Activated CD4-positive, CD25-positive, alpha-beta regulatory T cell treated with anti-CD3 and anti-CD28 coated beads, Interleukin-2, amount 50 U/mL, for 16 hours (primary cell): ENCODE measurements around the gene GSG1L.

Experiments
- DNase-seq: peaks from one replicate; pipeline ENCODE4 v3.0.0-alpha.2; 2020; ENCODE audit warnings: low read depth, low spot score

GSG1L gene

DNA sequence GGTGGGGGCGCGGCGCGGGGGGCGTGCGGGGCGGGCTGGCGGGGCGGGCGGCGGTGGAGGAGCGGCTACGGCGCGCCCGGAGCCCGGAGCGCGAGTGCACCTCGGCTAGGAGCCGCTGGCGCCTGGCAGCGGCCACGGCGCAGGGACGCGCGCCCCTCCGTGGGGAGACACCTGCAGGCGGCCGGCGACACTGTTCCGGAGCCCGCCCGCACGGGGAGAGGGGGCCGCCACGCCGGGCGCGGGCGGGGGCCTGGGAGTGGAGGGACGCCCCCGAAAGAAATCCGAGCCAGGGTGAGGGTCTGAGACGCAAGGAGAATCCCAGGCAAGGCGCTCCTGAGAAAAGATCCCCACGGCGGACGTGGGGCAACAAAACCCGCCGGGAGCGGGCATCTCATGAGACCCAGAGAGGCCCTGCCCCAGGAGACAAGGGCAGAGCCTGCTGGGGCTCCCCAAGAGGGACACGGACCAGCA, at the start of gene GSG1L:
Gene GSG1L, minus strand, starts transcription at position 124 of the 471 bp plus-strand sequence. CDS start 290 bp downstream, outside the sequence.
- no peak for DNase-seq

DNA sequence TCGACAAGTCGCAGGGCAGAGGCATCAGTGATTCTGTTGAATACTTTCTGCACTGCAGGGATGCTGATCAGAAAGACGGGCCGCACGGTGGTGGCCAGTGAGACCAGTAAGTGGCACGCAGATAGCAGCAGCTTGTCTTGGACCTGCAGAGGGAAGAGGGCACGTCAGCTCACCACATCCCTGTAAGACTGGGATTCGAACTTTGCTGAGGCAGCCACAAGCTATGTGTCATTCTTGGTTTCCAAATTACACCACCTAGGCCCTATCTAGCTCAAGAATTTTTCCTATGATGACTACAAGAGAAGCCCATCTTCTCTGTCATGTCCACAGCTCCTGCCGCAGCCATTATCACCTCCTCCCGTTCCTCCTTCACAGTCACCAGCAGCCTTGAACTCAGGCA, 49.4 kb upstream of the GSG1L start:
- DNase-seq = no peak

DNA sequence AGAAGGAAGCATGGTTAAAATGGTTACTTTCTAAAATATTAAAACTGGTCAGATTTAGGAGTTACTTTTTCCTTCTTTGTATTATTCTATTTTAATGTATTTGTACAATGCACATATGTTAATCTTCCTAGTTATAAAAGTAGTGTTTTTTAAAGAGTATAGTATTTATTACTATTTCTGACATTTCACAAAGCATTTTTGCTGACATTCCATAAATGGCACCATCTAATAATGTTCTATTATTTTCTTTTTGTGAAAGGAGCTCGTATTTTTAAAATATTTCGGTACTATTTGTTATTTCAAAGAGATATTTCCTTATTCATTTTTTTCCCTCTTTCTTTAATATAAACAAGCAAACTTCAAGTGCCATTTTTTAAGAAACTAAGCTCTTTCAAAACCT, 47.5 kb upstream of the GSG1L start:
- DNase-seq = no peak

DNA sequence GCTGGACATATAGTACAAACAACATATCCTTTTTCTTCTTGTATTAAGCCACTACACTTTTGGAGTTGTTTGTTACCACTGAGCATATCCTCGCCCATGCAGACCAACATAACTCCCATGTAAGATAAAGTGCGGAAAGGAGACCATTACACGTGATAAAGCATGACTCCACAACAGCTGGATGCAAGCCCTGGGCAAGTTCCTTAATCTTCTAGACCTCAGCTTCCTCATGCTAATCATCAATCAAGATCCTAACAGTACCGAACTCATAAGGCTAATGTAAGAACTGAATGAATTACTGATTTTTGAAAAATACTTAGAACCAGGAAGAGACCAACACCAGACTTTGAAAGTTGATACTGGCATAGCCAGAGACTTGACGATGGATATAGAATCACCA, 47.0 kb upstream of the GSG1L start:
- DNase-seq = no peak

DNA sequence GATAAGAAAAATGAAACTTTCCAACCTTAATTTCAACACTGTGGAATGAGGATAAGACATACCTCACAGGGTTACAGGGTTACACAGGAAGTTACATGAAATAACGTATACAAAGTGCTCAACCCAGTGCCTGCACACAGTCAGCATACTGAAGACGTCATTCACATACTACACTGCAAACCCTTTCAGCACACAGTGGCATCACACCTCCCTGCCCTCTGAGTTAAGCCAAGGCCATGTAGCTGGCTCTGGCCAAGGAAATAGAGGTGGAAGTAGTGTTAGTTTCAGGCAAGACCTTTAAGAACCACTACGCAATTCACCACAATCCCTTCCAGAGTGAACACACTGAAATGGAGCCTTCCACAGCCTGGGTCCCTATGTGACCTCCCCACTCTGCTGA, 46.6 kb upstream of the GSG1L start:
- DNase-seq = no peak

DNA sequence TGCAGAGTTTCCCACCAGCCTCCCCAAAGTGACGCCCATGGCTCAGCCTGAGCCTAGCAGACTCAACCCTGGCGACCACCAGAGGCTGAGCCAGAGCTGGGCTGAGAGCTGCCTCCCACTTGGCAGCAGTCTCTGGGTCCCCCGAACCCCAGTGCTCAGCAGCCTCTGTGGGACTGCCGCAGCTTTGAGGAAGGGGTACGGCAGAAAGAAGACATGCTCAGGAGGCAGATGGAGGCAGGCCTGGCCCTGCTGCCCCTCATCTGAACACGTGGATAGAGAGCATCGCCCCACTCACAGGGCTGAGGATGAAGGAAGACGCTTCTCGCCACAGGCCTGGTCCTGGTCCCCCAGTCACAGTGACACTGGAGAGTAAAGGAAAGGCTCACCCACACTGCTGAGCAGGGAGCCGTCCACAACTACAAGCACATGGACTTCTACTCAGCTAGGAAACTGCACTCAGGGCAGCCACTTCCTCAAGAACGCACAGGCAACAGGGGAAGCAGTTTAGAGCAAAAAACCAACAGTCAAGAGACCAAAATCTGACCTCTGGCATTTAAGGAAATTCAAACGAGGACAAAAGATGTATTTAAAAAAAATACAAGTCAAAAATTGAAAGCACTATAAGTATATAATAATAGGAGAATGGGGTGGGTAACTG, 45.2 kb upstream of the GSG1L start:
- no peak for DNase-seq

DNA sequence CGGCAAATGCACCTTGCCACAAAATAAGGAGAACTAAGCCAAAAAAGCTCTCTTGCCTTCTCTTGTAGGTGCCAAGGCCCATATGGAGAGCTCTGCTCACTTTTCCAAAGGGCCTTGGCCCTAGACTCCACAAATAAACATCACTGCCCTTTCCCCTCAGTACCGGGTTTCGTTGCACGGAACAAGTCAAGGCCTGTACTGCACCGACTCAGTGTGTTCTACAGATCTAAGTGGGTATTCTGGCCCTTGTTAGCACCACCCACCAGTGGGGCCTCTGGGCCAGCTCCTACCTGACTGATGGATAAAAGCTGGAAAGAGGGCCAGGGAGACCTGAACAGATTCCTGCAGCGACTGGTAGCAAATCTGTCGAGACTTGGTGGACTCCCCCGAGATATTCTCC, 43.7 kb upstream of the GSG1L start:
- no peak for DNase-seq

DNA sequence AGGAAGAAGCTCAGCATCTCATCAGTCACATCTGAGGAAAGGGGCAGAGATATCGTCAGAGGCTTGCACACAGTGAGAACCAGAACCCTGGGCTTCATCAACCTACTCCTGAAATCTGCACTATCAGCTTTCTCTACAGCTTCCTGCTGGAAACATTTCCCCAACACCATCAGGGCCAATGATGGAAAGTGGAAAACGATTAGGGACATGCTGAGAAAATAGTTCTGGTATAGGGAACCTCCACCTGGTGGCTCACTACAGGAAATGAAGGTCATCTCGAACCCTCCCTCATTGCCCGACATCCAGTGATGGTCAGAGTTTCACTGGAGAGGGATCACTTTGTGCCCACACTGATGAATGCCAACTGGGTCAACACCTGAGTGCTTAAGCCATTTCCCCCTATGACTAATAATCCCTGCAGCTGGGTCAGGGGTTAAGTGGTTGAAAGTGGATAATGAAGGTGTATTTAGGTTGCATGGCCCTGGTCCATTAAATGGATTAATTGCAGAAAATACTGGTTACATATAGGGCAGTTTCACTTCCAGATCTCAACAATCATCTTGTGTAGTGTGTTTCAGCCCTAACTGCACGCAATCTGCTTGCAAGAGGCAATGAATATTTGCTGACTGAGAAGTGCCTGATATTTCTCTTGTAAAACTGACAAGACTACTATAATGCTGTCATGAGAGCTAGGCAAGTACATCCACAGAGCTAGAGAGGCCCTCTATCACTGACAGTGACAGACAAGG, 43.1 kb upstream of the GSG1L start:
- DNase-seq = no peak

DNA sequence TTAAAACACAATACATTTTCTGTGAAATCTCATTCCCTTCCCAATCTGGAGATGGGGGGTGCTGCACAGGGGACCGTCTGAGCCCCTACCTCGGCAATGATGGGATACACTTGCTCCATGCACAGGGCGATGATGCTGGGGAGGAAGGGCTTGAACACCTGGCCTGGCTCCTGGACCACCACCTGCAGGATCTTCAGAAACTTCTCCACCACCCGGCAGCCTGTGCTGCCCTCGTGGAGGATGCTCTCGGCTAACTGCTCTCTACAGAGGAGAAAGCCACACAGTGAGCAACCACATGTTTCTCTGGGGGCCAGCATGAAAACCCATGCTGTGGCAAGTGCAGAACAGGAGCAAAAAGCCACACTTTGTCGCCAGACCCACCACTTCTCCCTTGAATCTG, 42.4 kb upstream of the GSG1L start:
- no peak for DNase-seq

DNA sequence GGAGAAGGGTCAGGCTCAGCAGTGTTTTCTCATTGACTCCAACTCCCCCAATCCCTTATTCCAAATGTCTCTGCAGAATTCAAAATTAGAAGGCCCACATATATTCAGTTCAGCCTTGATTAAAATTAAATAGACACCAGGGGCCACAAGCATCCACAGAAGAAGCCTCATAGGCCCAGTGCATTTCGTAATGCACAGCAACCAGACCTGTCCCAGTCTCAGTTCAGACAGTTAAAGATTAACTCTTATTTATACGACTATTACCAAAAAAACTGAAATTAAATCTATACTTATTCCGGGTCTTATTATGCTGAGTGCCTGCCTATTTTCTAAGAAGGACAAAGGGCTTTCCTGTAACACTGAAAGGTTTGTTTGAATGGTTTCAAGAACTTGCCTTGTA, 41.8 kb upstream of the GSG1L start:
- no peak for DNase-seq

DNA sequence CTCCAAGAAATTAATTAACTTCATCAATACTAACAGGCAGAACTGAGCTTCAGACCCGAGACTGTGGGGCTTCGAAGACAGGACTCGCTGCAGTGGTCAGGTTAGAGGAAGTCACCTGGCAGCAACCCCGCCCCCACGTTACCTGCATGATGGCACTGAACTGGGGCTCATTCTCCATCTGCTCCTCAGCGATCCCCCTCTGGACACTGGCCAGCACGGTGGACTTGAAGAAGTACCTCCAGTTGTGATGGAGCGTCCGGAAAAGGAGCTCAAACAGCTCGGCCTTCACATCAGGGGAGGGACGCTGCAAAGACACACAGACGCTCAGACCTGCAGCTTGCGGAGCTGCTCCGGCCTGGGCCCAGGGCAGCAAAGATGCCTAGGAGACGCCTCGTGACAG, 40.9 kb upstream of the GSG1L start:
- DNase-seq = no peak

DNA sequence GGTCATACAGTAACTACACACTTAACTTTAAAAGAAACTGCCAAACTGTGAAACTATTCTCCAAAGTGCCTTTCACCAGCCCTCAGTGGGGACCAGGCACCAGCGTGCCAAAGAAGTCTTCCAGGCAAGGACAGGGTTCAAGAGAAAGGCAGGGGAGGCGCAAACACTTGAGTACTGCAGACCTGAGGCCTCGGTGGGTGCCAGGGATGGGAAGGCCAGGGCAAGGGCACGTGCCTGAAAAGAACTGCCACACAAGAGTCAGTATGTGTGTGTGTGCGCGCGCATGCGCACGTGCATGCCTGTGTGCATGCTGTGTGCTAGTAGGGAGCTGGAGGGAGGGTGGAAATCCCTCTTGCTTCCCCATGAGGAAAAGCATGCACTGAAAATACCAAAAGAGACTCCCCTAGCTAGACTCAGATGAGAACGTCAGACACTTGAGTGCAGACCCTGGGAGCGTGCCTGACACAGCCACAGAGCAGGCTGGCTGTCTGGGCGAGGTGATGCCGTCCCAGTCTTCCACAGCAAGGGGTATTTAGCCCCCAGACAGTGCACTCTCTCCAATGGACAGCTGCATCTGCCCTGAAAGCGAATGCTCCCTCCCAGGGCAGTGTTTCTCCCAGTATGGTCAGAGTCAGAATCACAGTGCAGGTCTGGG, 40.1 kb upstream of the GSG1L start:
- DNase-seq = no peak

DNA sequence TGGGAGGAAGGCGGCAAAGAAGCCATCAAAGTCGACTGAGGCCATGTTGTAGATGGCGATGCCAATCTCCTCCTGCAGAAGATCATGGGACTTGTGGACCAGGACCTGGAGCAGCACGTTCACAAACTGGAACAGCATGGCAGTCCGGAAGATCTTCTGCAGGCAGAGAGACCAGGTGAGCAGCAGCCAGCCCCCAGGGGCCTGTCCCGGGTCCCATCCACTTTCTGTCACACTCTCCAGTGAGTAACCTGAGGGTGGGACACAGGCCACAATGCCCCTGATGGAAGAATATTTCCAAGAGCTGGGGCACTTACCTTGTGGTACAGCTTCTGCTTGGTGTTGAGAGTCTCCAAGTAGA, 38.0 kb upstream of the GSG1L start:
- no peak for DNase-seq

DNA sequence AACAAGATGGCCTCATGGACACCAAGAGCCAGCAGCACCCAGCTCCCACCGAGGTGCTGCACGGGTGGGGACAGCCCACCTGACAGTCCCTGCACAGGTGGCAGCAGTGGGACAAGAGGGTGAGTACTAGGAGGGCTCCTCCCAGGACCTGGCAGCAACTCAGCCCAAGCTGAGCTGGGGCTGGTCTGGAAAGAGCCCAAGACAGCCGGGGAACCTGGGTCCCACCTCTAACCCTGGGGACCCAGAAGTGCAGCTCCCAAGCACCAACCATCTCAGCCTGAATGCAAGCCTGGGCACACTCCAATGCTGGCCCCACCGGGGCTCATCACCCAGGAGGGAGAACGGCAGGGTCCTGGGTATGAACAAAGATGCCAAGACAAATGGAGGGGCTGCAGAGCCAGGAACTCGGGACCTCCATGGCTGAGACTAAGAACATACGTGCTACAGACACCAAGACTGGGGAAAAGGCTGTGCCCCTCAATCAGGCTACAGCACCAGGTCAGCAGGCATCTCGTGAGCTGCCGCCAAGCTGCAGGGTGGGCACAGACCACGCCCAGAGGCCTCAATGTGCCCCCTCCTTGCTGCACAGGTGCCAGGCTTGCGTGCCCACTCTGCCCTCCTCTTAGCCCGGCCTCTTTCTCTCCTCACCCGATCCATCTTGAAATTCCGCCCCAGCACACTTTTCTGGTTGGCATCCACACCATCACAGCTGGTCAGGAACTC, 37.5 kb upstream of the GSG1L start:
- no peak for DNase-seq

DNA sequence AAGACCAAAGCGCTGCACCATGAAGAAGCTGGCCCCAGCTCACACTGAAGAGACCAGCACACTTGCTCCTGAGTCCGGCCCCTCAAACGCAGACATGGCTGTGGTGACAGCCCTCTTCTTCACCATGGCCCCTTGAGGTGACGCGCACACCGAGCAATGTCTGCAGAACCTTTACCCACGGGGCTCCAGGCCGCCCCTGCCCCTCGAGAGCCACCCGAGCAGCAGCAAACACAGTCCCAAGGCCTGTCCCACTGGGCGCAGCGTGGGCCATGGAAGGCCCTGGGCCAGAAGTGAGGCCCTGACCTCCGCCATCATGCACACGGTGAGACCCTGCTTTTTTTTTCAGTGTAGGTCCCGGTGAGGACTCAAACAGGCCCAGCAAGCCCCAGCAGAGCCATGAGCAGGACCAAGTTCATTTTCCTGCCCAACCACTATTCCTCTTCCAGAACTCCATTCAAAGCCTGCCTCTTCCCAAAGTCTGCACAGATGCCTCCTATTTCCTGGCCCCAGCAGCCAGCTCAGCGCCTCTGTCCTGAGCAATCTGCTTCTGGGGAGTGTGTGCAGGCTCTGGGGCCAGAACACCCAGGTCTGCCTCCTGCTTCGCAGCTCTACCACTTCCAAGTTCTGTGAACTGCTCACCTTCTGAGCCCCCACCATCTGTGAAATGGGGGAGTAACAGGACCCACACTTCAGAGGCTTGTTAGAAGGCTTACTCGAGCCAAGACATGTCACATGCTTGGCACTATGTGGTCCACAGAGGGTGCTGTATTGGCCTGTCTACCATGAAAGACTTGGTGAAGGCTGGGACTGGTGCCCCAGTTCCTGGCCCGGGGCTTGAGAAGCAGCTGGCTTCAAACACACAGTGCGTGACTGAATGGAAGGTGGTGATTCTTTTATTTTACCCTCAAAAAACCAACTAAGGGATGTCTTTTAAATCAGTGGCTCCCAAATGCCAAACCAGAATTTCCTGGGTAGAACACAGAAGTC, 35.7 kb upstream of the GSG1L start:
- no peak for DNase-seq

DNA sequence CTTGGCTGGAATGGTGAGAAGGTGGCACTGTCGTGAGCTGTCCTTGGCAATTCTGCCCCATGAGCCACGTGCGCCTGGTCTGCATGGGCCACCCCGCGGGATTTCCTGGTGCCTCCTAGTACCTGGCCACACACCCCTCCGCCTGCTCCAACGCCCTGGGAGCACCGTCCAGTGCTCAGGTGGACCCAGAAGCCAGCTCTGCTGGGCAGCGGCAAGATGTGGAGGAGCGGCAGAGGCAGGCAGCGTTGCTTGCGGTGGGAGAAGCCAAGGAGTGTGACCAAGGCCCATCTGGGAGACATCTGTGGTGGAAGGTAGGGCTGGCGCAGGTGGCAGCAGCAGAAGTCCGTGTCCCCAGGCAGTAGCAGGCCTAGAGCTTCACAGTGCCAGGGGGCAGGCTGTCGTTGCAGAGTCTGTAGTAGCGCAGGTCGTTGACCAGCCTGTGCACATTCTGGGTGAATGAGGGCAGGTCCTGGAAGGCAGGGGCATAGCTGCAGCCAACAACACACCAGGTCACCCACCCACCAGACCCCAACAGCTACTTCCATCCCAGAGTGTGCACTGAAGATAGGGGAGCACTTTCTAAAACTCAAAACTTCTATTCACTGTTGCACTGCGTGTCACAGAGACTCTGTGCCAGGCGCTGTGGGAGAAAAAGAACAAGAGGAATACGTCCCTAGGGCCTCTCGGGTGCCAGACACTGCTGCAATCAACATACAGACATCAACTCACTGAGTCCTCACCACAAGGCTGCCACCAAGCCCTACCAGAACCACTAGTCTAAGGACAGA, 34.9 kb upstream of the GSG1L start:
- DNase-seq = no peak

DNA sequence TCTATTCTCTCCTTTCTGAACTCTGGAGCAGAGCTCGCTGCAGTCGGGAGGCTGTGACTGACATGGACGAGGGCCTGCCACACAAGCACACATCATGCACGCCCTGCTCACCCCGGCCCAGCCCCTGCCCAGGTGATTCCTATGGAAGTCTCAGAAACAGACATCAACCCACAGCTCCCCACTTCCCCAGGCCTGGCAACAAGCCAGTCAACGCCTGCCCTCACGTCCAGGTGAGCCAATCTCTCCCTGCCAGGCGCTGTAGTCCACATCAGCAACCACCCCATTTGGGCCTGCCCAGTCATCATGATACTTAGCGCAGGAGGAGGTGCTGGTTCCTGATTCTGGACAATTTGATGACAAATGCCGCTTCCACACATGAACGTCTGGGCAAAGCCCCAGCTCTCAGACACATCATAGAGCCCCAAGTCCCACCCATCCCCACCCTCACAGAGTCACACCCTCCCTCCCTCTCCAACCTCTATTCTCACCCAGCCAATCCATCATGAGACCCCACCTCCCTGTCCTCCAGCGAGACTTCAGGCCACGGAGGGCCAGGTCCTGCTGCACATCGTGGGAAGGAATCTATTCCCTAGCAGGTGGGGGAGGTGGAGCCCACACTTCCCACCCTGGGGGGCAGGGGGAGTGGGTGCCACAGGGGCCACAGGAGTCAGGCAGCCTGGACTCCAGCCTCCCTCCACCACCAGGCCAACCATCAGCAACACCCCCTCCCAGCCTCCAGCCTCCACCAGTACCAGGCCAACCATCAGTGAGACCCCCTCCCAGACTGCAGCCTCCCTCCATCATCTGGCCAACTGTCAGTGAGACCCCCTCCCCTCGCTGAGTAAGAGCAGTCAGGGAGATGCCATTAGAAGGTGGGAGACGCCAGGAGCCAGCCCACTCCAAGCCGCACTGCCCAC, 33.7 kb upstream of the GSG1L start:
- DNase-seq = no peak

DNA sequence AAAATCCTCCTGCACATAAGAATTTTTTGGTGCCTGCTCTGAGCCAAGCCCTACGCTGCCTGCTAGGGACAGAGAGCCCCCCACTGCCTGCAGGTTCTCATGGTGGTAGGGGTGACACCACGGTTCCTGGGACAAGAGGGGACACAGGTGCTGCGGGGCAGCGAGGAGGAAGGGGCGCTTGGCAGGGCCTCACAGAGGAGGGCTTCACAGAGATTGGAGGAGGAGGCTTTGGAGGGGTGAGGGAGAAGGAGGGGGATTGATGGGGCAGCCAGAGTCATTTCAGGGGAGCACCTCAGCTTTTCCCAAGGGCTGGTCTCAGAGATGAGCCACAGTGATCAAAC, 29.8 kb upstream of the GSG1L start:
- no peak for DNase-seq

DNA sequence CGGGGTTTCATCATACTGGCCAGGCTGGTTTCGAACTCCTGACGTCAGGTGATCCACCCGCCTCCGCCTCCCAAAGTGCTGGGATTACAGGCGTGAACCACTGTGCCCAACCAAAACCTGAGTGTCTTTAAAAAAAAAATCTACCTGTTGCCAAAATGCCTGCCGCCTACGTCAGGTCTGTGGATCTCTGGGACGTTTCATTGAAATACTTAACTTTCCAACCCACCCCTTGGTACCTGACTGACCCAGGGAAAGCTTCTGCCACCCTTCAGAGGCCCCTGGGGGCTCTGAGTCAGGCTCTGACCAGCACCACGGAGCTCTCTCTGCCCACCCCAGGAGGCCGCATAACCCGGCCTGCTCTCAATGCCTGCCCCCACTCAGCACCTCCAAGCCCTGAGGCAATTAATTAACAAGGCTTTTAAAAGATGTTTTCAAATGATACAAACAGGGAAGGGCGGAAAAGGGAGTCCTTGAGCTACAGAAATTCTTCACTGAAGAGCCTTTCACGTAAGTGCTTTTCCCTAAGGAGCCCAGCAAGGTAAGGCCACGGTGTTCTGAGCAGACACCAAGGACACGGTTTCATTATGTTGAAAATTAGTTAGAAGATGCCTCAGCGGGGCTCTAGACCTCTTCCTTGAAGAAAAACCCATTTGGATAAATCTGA, 29.3 kb upstream of the GSG1L start:
- no peak for DNase-seq
